ENCODE measurements around the gene EDDM3A. TPM values are rescaled to one million over a fixed set of nuclear protein-coding genes. Genes with fewer than 3 reads are reported as not detected.

The EDDM3A gene
- total and polyA plus RNA-seq, 10 of the 15 experiments (the other 5 are each of a cell fraction or from before 2014, with no cell fraction given): not detected

DNA sequence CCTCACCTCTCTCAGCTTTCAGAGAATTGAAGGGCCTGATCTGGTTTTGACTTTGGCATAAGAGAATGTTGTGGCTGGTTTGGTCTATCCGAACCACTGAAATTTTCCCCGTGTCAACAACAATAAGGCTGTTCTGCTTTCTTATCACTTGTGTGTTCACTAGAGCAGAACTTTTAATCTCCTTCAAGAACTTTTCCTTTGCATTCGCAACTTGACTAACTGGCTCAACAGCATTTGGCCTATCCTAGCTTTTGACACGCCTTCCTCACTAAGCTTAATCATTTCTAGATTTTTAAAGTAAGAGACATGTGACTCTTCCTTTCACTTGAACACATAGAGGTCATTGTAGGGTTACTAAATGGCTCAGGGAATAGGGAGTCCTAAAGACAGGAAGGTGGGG is 25.9 kb upstream of the EDDM3A start:
- ChIA-PET CTCF (interaction anchor here (0.6 to 1.1 kb wide), 5 partner anchors 9 to 139 kb away, joined by 3 to 5 read pairs (median 3); no protein-coding TSS in a partner anchor), POLR2A (no interaction called here), RAD21 (ENCODE audit: unreplicated experiment) (no interaction called here), SMC1A (ENCODE audit: uncharacterized antibody, unreplicated experiment) (interaction anchor here (0.5 to 1.2 kb wide), 2 partner anchors 55 to 152 kb away, joined by 3 to 4 read pairs; no protein-coding TSS in a partner anchor)
- FAIRE-seq: no peak
- in situ Hi-C loops (cut with MboI) (no loop called here), intact Hi-C loops (cut with micrococcal nuclease; ENCODE audit: unreplicated experiment) (no loop called here)
- DNase-seq (ENCODE audit: low read depth, low spot score): no peak
- BruUV-seq (replicated peaks): no TSS peak
- Histone ChIP-seq H4K20me1 (ENCODE audit: control insufficient read depth, insufficient read depth) (no peaks in the 10 kb centered on the region), H3K4me1 (ENCODE audit: control insufficient read depth, insufficient read depth, low read length) (no peaks in the 10 kb centered on the region; the same call in 1 of the 2 replicates), H3K36me3 (ENCODE audit: control insufficient read depth in 2 of 2, insufficient read depth in 2 of 2, low read length in 1 of 2) (no peaks in the 10 kb centered on the region), H3K4me2 (ENCODE audit: control insufficient read depth, insufficient read depth) (no peak overlapping the region), H3K9me3 (replicated peaks; ENCODE audit: control insufficient read depth, insufficient read depth, low read length) (no peaks in the 10 kb centered on the region; the same call in 2 of the 3 replicates), H3K27me3 (replicated peaks in 1 of 2; ENCODE audit: control insufficient read depth in 2 of 2, insufficient read depth in 2 of 2, low read length in 1 of 2) (peaks cover 3 to 9% of the 10 kb centered on the region in 2 experiments; a peak in 3 of 4 replicates), H3K79me2 (ENCODE audit: control insufficient read depth, insufficient read depth, low read length) (no peaks in the 10 kb centered on the region), H3K27ac (ENCODE audit: control insufficient read depth, insufficient read depth) (no peak overlapping the region), H3K9ac (ENCODE audit: control insufficient read depth, insufficient read depth, low read length) (no peak overlapping the region), H2AFZ (ENCODE audit: control insufficient read depth, low read depth, low read length) (no peak overlapping the region), H3K4me3 (no peak overlapping the region)
- 11% methylated on average over 4 of the region's 4 CpGs for WGBS (ENCODE audit: insufficient coverage, insufficient replicate concordance, low lambda C conversion rate, missing lambda C conversion rate)
- no peak for ATAC-seq
- TF ChIP-seq RUNX3 (IDR thresholded peaks at IDR 0.05; ENCODE audit: low read length) (peak; percentile 23; the same call in 1 of the 2 replicates), EED (IDR thresholded peaks at IDR 0.05; ENCODE audit: low read depth) (no peak), NFYB (IDR thresholded peaks at IDR 0.05; ENCODE audit: insufficient read depth, low read depth, low read length) (no peak)

DNA sequence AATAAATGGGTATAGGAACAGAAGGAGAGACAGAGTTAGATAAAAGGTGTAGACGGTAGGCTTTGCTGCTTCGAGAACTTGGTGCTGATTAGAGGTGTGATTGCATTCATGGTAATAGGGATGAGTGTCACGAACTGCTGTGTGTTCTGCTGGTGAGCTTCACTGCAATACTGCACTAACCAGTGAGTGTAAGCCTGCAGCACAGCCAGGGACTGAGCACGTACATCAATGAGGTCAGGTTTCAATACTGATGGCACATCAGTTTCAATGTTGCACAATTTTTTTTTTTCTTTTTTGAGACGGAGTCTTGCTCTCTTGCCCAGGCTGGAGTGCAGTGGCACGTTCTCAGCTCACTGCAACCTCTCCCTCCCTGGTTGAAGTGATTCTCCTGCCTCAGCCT is 24.9 kb upstream of the EDDM3A start:
- Histone ChIP-seq H2AFZ (ENCODE audit: control insufficient read depth, low read depth, low read length) (no peak overlapping the region), H3K4me1 (ENCODE audit: control insufficient read depth, insufficient read depth, low read length) (no peaks in the 10 kb centered on the region; the same call in 1 of the 2 replicates), H3K9me3 (replicated peaks; ENCODE audit: control insufficient read depth, insufficient read depth, low read length) (no peaks in the 10 kb centered on the region), H3K4me3 (no peak overlapping the region), H3K4me2 (ENCODE audit: control insufficient read depth, insufficient read depth) (no peak overlapping the region), H4K20me1 (ENCODE audit: control insufficient read depth, insufficient read depth) (no peaks in the 10 kb centered on the region), H3K36me3 (ENCODE audit: control insufficient read depth in 2 of 2, insufficient read depth in 2 of 2, low read length in 1 of 2) (no peaks in the 10 kb centered on the region), H3K27me3 (replicated peaks in 1 of 2; ENCODE audit: control insufficient read depth in 2 of 2, insufficient read depth in 2 of 2, low read length in 1 of 2) (peaks cover 3 to 9% of the 10 kb centered on the region in 2 experiments; a peak in 3 of 4 replicates), H3K79me2 (ENCODE audit: control insufficient read depth, insufficient read depth, low read length) (no peaks in the 10 kb centered on the region), H3K9ac (ENCODE audit: control insufficient read depth, insufficient read depth, low read length) (no peak overlapping the region), H3K27ac (ENCODE audit: control insufficient read depth, insufficient read depth) (no peak overlapping the region)
- ChIA-PET SMC1A (ENCODE audit: uncharacterized antibody, unreplicated experiment) (no interaction called here), RAD21 (ENCODE audit: unreplicated experiment) (no interaction called here), POLR2A (no interaction called here), CTCF (no interaction called here)
- 23% methylated on average over 6 of the region's 6 CpGs for WGBS (ENCODE audit: insufficient coverage, insufficient replicate concordance, low lambda C conversion rate, missing lambda C conversion rate)
- no TSS peak for BruUV-seq (replicated peaks)
- FAIRE-seq (no peak), ATAC-seq (no peak), DNase-seq (ENCODE audit: low read depth, low spot score) (no peak)
- in situ Hi-C loops (cut with MboI): no loop called here
- intact Hi-C loops (cut with micrococcal nuclease; ENCODE audit: unreplicated experiment): no loop called here
- TF ChIP-seq IKZF1 (conservative IDR thresholded peaks at IDR 0.05) (no peak), CHD2 (IDR thresholded peaks at IDR 0.05; ENCODE audit: borderline replicate concordance, low read depth, low read length) (no peak), SREBF1 (IDR thresholded peaks at IDR 0.05; ENCODE audit: low read length) (no peak), FOXM1 (IDR thresholded peaks at IDR 0.05; ENCODE audit: low read depth, low read length) (no peak), NR2F1 (conservative IDR thresholded peaks at IDR 0.05) (no peak), RELA (IDR thresholded peaks at IDR 0.05; ENCODE audit: borderline replicate concordance, partially characterized antibody) (no peak), NR2C2 (IDR thresholded peaks at IDR 0.05; ENCODE audit: borderline replicate concordance, control insufficient read depth, insufficient read length, low read depth) (no peak), ZZZ3 (IDR thresholded peaks at IDR 0.05; ENCODE audit: control insufficient read depth, insufficient read length, low read depth) (no peak), PAX5 (IDR thresholded peaks at IDR 0.05; ENCODE audit: borderline replicate concordance, low read depth, low read length) (no peak), FOS (IDR thresholded peaks at IDR 0.05; ENCODE audit: borderline replicate concordance, extremely low read depth, insufficient read length) (no peak), SMAD5 (IDR thresholded peaks at IDR 0.05; ENCODE audit: low read depth) (no peak), WRNIP1 (IDR thresholded peaks at IDR 0.05; ENCODE audit: borderline replicate concordance, low read depth, low read length) (no peak)
- TF ChIP-seq, protein P1, sequence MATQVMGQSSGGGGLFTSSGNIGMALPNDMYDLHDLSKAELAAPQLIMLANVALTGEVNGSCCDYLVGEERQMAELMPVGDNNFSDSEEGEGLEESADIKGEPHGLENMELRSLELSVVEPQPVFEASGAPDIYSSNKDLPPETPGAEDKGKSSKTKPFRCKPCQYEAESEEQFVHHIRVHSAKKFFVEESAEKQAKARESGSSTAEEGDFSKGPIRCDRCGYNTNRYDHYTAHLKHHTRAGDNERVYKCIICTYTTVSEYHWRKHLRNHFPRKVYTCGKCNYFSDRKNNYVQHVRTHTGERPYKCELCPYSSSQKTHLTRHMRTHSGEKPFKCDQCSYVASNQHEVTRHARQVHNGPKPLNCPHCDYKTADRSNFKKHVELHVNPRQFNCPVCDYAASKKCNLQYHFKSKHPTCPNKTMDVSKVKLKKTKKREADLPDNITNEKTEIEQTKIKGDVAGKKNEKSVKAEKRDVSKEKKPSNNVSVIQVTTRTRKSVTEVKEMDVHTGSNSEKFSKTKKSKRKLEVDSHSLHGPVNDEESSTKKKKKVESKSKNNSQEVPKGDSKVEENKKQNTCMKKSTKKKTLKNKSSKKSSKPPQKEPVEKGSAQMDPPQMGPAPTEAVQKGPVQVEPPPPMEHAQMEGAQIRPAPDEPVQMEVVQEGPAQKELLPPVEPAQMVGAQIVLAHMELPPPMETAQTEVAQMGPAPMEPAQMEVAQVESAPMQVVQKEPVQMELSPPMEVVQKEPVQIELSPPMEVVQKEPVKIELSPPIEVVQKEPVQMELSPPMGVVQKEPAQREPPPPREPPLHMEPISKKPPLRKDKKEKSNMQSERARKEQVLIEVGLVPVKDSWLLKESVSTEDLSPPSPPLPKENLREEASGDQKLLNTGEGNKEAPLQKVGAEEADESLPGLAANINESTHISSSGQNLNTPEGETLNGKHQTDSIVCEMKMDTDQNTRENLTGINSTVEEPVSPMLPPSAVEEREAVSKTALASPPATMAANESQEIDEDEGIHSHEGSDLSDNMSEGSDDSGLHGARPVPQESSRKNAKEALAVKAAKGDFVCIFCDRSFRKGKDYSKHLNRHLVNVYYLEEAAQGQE (IDR thresholded peaks at IDR 0.05; ENCODE audit: low read depth, low read length): no peak

Measured in GM12878 (cell line).